ENCODE data around the gene TRNP1. TPM values are rescaled to one million over a fixed set of nuclear protein-coding genes. Genes with fewer than 3 reads are reported as not detected.
A peak's percentile ranks its signal among the peaks of the same experiment; 100 is the strongest.

Gene TRNP1
- total RNA-seq, 1 donor: 19.1 TPM

DNA sequence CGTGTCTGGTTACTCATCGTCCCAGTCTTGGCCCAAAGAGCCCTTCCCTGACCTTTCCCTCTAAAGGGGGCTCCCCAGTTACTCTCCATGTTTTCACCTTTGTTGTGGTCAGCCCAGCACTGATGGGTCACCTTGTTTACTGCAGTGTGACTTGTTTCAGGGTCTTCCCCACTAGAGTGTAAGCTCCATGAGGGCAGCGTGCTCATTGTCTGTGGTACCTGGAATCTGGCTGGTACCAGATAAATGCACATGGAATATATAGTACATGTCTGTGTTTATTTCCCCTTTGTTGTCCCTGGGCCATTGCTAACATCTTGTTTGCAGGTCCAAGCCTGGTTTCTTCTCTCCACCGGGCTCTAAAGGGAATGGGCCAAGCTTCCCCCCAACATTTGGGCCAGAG is 41.9 kb downstream of the TRNP1 start:
- no peak overlapping the region for H3K4me3 ChIP-seq (ENCODE audit: low read depth, low read length)
- TF ChIP-seq, protein P1, sequence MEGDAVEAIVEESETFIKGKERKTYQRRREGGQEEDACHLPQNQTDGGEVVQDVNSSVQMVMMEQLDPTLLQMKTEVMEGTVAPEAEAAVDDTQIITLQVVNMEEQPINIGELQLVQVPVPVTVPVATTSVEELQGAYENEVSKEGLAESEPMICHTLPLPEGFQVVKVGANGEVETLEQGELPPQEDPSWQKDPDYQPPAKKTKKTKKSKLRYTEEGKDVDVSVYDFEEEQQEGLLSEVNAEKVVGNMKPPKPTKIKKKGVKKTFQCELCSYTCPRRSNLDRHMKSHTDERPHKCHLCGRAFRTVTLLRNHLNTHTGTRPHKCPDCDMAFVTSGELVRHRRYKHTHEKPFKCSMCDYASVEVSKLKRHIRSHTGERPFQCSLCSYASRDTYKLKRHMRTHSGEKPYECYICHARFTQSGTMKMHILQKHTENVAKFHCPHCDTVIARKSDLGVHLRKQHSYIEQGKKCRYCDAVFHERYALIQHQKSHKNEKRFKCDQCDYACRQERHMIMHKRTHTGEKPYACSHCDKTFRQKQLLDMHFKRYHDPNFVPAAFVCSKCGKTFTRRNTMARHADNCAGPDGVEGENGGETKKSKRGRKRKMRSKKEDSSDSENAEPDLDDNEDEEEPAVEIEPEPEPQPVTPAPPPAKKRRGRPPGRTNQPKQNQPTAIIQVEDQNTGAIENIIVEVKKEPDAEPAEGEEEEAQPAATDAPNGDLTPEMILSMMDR (IDR thresholded peaks at IDR 0.05; ENCODE audit: insufficient read depth, low read length): no peak
- no peak for DNase-seq (ENCODE audit: low read depth)

DNA sequence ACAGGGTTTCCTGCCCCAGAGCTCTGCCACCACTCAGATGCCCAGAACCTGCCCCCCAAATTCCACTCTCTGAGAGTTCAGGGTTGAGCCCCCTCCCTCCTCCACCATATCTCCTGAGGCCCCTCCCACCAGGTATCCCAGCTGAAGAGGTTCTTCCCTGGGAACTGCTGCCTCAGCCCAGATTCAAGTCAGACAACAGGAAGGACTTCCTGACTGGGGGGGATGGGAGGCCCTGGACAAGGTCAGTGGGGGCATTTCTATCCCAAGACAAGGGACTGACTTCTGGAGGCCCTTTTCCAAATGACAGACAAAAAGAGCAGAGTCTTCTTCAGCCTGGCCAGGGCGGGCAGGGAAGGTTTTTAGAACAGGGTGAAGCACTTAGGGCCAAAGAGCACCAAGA is 43.2 kb downstream of the TRNP1 start:
- TF ChIP-seq, protein P1 (IDR thresholded peaks at IDR 0.05; ENCODE audit: insufficient read depth, low read length): no peak
- no peak overlapping the region for H3K4me3 ChIP-seq (ENCODE audit: low read depth, low read length)
- no peak for DNase-seq (ENCODE audit: low read depth)

DNA sequence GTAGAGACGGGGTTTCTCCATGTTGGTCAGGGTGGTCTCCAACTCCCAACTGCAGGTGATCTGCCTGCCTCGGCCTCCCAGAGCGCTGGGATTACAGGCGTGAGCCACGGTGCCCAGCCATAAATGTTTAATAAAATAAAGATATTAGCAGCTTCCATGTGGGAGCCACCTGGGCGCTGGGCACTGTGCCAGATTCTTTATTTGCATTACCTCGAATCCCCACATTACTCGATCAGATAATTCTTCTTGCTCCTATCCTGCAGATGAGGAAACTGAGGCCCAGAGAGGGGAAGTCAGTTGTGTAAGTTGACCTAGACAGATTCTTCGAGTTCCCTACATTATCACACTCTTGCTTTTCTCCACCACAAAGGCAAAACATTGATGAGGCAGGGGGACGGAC is 44.0 kb downstream of the TRNP1 start:
- no peak for DNase-seq (ENCODE audit: low read depth)
- no peak overlapping the region for H3K4me3 ChIP-seq (ENCODE audit: low read depth, low read length)
- TF ChIP-seq, protein P1 (IDR thresholded peaks at IDR 0.05; ENCODE audit: insufficient read depth, low read length): no peak

DNA sequence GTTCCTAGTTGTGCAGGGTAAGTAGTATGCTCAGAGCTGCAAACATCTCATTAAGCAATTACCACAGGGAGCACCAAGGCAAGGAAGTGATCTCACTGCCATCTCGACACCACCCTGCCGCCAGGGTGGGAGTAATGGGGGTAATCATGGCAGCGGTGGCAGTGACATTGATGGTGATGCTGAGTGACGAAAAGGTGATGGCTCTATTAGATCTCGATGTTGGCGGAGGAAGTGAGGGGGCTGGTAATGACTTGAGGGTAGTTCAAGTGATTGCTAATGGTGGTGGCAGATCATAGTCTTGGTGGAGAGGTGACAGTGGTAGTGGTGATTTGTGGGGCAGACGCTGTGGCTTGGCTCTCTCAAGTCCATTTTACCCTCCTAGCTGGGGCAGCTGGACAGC is 44.5 kb downstream of the TRNP1 start:
- TF ChIP-seq, protein P1 (IDR thresholded peaks at IDR 0.05; ENCODE audit: insufficient read depth, low read length): no peak
- no peak overlapping the region for H3K4me3 ChIP-seq (ENCODE audit: low read depth, low read length)
- DNase-seq (ENCODE audit: low read depth): no peak

DNA sequence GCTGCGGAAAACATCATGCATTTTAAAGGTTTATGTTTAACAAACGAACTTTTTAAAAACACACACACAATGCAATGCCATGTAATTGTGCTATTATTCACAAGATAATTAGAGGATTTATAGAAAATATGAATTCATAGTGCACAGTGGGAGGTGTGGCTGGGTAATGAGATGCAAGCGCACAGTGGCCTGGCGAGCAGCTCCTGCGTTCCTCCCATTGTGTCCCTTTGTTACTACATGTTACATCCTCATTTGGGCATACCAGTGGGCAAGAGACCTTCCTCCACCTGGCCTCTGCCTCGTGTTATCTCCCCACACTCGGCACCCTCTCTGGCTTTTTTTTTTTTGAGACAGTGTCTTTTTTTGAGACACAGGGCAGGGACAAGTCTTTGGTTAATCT is 49.2 kb downstream of the TRNP1 start:
- no peak overlapping the region for H3K4me3 ChIP-seq (ENCODE audit: low read depth, low read length)
- DNase-seq (ENCODE audit: low read depth): no peak
- TF ChIP-seq, protein P1 (IDR thresholded peaks at IDR 0.05; ENCODE audit: insufficient read depth, low read length): no peak

DNA sequence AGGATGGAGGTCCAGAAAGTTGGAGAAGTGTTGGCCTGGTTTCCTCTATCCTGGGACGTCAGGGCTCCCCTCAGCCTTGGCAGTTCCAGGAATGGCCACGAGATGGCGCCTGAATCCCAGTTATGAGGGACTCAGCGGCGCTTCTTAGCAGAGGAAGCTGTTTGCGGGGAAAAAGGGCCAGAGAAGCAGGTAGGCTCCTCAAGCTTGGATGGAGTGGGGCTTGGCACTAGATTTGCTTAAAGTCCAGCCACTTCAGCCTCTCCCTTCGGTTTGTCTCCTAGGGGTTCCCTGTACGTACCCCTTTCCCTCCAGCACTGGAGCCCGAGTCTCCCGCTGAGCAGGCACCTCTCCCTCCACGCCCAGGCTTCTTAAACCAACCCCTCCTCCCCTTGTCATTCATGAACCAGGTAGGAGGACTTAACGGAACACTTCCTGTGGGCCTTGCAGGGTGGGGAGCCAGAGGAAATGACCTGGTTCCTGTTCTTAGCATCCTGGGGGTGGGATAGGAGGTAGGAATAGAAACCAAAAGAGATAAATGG is 51.2 kb downstream of the TRNP1 start:
- H3K4me3 ChIP-seq (ENCODE audit: low read depth, low read length): peak overlapping the region; percentile 13
- TF ChIP-seq, protein P1 (IDR thresholded peaks at IDR 0.05; ENCODE audit: insufficient read depth, low read length): peak; percentile 98
- peak; percentile 82 for DNase-seq (ENCODE audit: low read depth)

DNA sequence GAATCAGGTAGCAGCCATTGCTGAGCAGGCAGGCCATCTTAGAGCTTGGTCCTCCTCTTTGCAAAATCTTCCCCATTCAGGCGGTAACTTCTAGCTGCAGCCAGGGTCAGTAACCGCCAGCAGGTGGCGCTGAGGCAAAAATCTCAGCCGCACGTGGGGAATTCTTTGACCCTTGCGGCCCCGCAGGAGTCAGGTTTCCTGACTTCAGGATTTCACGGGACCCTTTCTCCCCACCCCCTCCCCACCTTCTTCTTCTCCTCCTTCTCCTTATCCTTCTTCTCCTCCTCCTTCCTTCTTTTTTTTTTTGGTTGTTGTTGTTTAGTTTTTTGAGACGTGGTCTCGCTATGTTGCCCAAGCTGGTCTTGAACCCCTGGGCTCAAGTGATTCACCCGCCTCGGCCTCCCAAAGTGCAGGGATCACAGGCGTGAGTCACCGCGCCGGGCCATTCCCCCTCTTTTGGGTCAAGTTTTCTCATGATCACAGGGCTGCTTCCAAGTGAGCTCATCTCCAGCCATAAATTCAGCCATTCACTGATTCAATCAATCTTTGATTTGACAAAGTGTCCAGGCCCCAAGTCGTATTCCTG is 52.6 kb downstream of the TRNP1 start:
- no peak overlapping the region for H3K4me3 ChIP-seq (ENCODE audit: low read depth, low read length)
- TF ChIP-seq, protein P1 (IDR thresholded peaks at IDR 0.05; ENCODE audit: insufficient read depth, low read length): peak; percentile 94
- DNase-seq (ENCODE audit: low read depth): peak; percentile 65

All from fibroblast of the aortic adventitia (primary cell).